ENCODE measurements around the gene ZNF789.

The ZNF789 gene

GRCh38 chr7:99437946-99438572 lies 34.6 kb upstream of the ZNF789 start (continued):
- no peak for TF ChIP-seq ZBTB49 (tag by site-specific recombination; IDR thresholded peaks at IDR 0.05; ENCODE audit: low read depth)
- TF ChIP-seq ZNF133 (tag by site-specific recombination; IDR thresholded peaks at IDR 0.05): no peak
- TF ChIP-seq, protein P1, sequence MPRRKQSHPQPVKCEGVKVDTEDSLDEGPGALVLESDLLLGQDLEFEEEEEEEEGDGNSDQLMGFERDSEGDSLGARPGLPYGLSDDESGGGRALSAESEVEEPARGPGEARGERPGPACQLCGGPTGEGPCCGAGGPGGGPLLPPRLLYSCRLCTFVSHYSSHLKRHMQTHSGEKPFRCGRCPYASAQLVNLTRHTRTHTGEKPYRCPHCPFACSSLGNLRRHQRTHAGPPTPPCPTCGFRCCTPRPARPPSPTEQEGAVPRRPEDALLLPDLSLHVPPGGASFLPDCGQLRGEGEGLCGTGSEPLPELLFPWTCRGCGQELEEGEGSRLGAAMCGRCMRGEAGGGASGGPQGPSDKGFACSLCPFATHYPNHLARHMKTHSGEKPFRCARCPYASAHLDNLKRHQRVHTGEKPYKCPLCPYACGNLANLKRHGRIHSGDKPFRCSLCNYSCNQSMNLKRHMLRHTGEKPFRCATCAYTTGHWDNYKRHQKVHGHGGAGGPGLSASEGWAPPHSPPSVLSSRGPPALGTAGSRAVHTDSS (tag by site-specific recombination; IDR thresholded peaks at IDR 0.05): 0 out of 2 replicates have a peak, but pooled peaks have one; percentile 4
- no peak for TF ChIP-seq ZNF792 (tag by site-specific recombination; IDR thresholded peaks at IDR 0.05)
- TF ChIP-seq, protein P2, sequence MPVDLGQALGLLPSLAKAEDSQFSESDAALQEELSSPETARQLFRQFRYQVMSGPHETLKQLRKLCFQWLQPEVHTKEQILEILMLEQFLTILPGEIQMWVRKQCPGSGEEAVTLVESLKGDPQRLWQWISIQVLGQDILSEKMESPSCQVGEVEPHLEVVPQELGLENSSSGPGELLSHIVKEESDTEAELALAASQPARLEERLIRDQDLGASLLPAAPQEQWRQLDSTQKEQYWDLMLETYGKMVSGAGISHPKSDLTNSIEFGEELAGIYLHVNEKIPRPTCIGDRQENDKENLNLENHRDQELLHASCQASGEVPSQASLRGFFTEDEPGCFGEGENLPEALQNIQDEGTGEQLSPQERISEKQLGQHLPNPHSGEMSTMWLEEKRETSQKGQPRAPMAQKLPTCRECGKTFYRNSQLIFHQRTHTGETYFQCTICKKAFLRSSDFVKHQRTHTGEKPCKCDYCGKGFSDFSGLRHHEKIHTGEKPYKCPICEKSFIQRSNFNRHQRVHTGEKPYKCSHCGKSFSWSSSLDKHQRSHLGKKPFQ (tag by site-specific recombination; IDR thresholded peaks at IDR 0.05): no peak
- peak; percentile 91 for TF ChIP-seq ZNF121 (tag by site-specific recombination; IDR thresholded peaks at IDR 0.05)
- TF ChIP-seq ZNF596 (tag by site-specific recombination; IDR thresholded peaks at IDR 0.05): no peak
- no peak for TF ChIP-seq ZNF529 (tag by site-specific recombination; IDR thresholded peaks at IDR 0.05; ENCODE audit: insufficient replicate concordance)
- TF ChIP-seq KLF16 (tag by site-specific recombination; IDR thresholded peaks at IDR 0.05): 0 out of 2 replicates have a peak, but pooled peaks have one; percentile 62

- Histone ChIP-seq H3K4me3 (ENCODE audit: low read depth, low read length) (peak within 1 kb of the TSS; percentile 91), H3K9me3 (ENCODE audit: control insufficient read depth, insufficient read depth, low read depth, low read length) (no peaks in the 10 kb centered on the region), H3K27ac (ENCODE audit: extremely low read depth, low read depth, low read length) (peak within 1 kb of the TSS; percentile 91), H3K36me3 (ENCODE audit: control insufficient read depth in 2 of 2, insufficient read depth in 1 of 2, low read length in 2 of 2) (peaks cover 42 to 49% of the 10 kb centered on the region in 2 experiments), H3K4me1 (ENCODE audit: control insufficient read depth, insufficient read depth, low read length) (peaks cover 9% of the 10 kb centered on the region)
- CTCF ChIA-PET: no interaction called here
- POLR2A ChIA-PET: interaction anchor here (0.6 to 2.4 kb wide), 14 partner anchors 9 to 178 kb away, joined by 3 to 20 read pairs (median 4); partner anchors contain the start of genes BUD31, PDAP1, ZKSCAN5 and ZNF394
- peak; percentile 72; the same call in 1 of the 2 replicates for TF ChIP-seq GLI4 (tag by site-specific recombination; IDR thresholded peaks at IDR 0.05)
- TF ChIP-seq REST (tag by site-specific recombination; IDR thresholded peaks at IDR 0.05): 0 out of 2 replicates have a peak, but pooled peaks have one; percentile 23
- TF ChIP-seq ZNF302 (tag by site-specific recombination; IDR thresholded peaks at IDR 0.05; ENCODE audit: low read depth): no peak
- TF ChIP-seq, protein P3, sequence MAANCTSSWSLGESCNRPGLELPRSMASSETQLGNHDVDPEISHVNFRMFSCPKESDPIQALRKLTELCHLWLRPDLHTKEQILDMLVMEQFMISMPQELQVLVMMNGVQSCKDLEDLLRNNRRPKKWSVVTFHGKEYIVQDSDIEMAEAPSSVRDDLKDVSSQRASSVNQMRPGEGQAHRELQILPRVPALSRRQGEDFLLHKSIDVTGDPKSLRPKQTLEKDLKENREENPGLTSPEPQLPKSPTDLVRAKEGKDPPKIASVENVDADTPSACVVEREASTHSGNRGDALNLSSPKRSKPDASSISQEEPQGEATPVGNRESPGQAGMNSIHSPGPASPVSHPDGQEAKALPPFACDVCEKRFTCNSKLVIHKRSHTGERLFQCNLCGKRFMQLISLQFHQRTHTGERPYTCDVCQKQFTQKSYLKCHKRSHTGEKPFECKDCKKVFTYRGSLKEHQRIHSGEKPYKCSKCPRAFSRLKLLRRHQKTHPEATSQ (tag by site-specific recombination; IDR thresholded peaks at IDR 0.05): 0 out of 2 replicates have a peak, but pooled peaks have one; percentile 22
- TF ChIP-seq ZNF26 (tag by site-specific recombination; IDR thresholded peaks at IDR 0.05): no peak
- peak; percentile 75; the same call in 1 of the 2 replicates for TF ChIP-seq ZBTB6 (tag by site-specific recombination; IDR thresholded peaks at IDR 0.05)
- peak; percentile 95 for TF ChIP-seq ZNF660 (tag by site-specific recombination; IDR thresholded peaks at IDR 0.05)
- TF ChIP-seq ZNF175 (tag by site-specific recombination; IDR thresholded peaks at IDR 0.05): no peak
- no peak for TF ChIP-seq ZNF121 (tag by site-specific recombination; IDR thresholded peaks at IDR 0.05)
Observed at GRCh38 chr7:99438573-99439480, 33.9 kb upstream of the ZNF789 start, which contains the start of the genes CPSF4 and PTCD1. TSS of gene CPSF4 (plus strand) at chr7:99438943. CDS start at chr7:99439083, 140 bp downstream. TSS of gene PTCD1 (minus strand) at chr7:99438798. CDS start at chr7:99435242, 3,556 bp downstream.

All from HEK293 (cell line).